SK-N-SH (cell line): ENCODE data around the gene TRIM49D1.
"Not testable (repeated sequence)": the region's sequence is repeated elsewhere in the genome, so short reads cannot be mapped to it uniquely, and the experiment has no call there.

Source experiments
- EZH2phosphoT487 ChIP-seq: fragments of 200-600 bp; sonication (generic); IDR thresholded peaks from 2 replicates; pipeline ENCODE4 v1.6.1; 2017; ENCODE audit warnings: low read depth, mixed run types, mild to moderate bottlenecking, antibody characterized with exemption, moderate library complexity, borderline replicate concordance
- FOXM1 ChIP-seq: IDR thresholded peaks from 2 replicates; pipeline ENCODE4 v1.4.0; 2012; ENCODE audit warnings: low read depth, mild to moderate bottlenecking
- RCOR1 ChIP-seq: fragments of 150-350 bp; IDR thresholded peaks from 2 replicates; pipeline ENCODE4 v1.6.1; 2017; ENCODE audit warnings: antibody characterized with exemption, low read length
- RFX5 ChIP-seq: IDR thresholded peaks from 2 replicates; pipeline ENCODE4 v1.6.1; 2012; ENCODE audit warnings: mild to moderate bottlenecking, improper control_type of control experiment, low read length
- YY1 ChIP-seq: IDR thresholded peaks from 2 replicates; pipeline ENCODE4 v1.4.0; 2012; ENCODE audit warnings: low read depth, mild to moderate bottlenecking
- TF ChIP-seq, protein P1 (sequence below): IDR thresholded peaks from 2 replicates; pipeline ENCODE4 v1.6.1; 2012; ENCODE audit warnings: mild to moderate bottlenecking, low read depth, low read length, moderate library complexity
- TF ChIP-seq, protein P2 (sequence below): fragments of 200-600 bp; sonication (generic); IDR thresholded peaks from 2 replicates; pipeline ENCODE4 v1.6.1; 2017; ENCODE audit warnings: antibody characterized with exemption, mild to moderate bottlenecking, moderate library complexity

DNA sequence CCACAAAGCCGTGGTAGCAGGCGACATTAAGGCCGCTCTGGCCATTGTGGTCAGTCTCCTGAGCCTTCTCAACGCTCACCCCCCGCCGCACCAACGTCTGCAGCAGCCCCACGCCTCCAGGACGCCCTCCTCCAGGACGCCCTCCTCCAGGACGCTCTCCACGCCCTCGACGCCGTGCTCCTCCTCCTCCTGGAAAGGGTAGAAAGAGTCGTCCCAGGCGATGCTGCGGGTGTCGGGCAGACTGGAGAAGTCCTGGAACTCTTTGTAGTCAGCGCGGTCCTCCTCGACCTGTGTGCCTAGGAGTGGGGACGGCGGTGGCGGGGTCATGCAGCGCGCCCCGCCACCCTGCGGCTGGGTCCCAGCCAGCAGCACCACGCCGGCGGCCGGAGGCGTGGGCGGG, 56.8 kb downstream of the TRIM49D1 start:
- TF ChIP-seq RCOR1, EZH2phosphoT487, RFX5, FOXM1, YY1: not testable (repeated sequence)
- TF ChIP-seq, protein P1, sequence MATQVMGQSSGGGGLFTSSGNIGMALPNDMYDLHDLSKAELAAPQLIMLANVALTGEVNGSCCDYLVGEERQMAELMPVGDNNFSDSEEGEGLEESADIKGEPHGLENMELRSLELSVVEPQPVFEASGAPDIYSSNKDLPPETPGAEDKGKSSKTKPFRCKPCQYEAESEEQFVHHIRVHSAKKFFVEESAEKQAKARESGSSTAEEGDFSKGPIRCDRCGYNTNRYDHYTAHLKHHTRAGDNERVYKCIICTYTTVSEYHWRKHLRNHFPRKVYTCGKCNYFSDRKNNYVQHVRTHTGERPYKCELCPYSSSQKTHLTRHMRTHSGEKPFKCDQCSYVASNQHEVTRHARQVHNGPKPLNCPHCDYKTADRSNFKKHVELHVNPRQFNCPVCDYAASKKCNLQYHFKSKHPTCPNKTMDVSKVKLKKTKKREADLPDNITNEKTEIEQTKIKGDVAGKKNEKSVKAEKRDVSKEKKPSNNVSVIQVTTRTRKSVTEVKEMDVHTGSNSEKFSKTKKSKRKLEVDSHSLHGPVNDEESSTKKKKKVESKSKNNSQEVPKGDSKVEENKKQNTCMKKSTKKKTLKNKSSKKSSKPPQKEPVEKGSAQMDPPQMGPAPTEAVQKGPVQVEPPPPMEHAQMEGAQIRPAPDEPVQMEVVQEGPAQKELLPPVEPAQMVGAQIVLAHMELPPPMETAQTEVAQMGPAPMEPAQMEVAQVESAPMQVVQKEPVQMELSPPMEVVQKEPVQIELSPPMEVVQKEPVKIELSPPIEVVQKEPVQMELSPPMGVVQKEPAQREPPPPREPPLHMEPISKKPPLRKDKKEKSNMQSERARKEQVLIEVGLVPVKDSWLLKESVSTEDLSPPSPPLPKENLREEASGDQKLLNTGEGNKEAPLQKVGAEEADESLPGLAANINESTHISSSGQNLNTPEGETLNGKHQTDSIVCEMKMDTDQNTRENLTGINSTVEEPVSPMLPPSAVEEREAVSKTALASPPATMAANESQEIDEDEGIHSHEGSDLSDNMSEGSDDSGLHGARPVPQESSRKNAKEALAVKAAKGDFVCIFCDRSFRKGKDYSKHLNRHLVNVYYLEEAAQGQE = not testable (repeated sequence)
- TF ChIP-seq, protein P2, sequence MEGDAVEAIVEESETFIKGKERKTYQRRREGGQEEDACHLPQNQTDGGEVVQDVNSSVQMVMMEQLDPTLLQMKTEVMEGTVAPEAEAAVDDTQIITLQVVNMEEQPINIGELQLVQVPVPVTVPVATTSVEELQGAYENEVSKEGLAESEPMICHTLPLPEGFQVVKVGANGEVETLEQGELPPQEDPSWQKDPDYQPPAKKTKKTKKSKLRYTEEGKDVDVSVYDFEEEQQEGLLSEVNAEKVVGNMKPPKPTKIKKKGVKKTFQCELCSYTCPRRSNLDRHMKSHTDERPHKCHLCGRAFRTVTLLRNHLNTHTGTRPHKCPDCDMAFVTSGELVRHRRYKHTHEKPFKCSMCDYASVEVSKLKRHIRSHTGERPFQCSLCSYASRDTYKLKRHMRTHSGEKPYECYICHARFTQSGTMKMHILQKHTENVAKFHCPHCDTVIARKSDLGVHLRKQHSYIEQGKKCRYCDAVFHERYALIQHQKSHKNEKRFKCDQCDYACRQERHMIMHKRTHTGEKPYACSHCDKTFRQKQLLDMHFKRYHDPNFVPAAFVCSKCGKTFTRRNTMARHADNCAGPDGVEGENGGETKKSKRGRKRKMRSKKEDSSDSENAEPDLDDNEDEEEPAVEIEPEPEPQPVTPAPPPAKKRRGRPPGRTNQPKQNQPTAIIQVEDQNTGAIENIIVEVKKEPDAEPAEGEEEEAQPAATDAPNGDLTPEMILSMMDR = not testable (repeated sequence)
